ENCODE results near the gene MYLK2. TPM values are rescaled to one million over a fixed set of nuclear protein-coding genes. Genes with fewer than 3 reads are reported as not detected.
A peak's percentile ranks its signal among the peaks of the same experiment; 100 is the strongest.

MYLK2 gene
- total and polyA plus RNA-seq, 12 donors = 0.11 to 1.5 (median 0.27) TPM; not detected in 9

DNA sequence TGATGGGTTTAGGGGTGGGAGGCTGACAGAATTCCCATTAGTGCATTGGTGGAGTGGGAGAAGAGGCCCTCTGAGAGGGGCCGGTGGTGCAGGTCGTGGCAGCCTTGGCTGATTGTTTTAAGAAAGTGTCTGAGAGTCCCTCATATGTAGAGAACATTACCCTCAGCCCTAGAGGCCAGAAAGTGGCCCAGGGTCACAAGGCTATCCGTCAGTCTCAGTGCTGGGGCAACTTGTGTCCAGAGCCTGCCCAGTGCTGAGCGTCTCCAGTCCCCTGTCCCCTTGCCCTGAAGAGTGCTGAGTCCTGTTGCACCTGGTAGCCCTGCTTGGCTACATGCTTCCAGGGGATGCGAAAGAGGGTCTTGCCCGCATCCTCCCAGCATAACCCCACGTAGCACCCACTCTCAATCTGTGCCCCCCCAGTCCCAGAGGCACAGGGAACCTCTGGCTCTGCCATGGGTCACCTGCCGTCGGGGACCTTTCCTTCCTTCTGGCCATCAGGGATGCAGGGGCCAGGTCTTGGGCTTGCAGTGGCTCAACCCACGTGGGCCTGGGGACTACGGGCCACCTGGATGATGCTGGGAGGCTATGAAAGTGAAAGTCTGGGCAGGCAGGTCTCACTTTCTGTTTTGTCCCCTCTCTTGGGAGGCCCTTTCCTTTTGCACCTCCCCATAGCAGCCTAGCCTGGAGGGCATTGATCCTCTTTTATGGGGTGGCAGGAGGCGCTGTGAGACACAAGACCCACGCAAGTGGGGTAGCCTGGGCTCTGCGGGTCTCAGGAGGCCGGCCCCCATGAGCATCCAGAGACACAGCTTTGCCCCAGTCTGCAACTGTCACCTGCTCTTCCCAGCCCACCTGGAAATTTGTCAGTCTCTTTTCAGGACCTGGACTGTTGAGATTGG is 39.0 kb downstream of the MYLK2 start:
- H3K9me3 ChIP-seq (replicated peaks in 1 of 3) = no peaks in the 10 kb centered on the region
- WGBS, 4 donors = 73 to 79% (median 78%) methylated on average over 12 to 15 of the region's 15 CpGs
- no peak overlapping the region for H3K27ac ChIP-seq
- no peak for DNase-seq
- no peak for TF ChIP-seq POLR2A (IDR thresholded peaks at IDR 0.05)
- TF ChIP-seq, protein P1, sequence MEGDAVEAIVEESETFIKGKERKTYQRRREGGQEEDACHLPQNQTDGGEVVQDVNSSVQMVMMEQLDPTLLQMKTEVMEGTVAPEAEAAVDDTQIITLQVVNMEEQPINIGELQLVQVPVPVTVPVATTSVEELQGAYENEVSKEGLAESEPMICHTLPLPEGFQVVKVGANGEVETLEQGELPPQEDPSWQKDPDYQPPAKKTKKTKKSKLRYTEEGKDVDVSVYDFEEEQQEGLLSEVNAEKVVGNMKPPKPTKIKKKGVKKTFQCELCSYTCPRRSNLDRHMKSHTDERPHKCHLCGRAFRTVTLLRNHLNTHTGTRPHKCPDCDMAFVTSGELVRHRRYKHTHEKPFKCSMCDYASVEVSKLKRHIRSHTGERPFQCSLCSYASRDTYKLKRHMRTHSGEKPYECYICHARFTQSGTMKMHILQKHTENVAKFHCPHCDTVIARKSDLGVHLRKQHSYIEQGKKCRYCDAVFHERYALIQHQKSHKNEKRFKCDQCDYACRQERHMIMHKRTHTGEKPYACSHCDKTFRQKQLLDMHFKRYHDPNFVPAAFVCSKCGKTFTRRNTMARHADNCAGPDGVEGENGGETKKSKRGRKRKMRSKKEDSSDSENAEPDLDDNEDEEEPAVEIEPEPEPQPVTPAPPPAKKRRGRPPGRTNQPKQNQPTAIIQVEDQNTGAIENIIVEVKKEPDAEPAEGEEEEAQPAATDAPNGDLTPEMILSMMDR (IDR thresholded peaks at IDR 0.05) = no peak
- no peaks in the 10 kb centered on the region for H3K36me3 ChIP-seq (replicated peaks in 1 of 2)
- H3K4me1 ChIP-seq (replicated peaks in 1 of 2) = peaks cover 14 to 20% of the 10 kb centered on the region in 2 donors
- H3K27me3 ChIP-seq = no peaks in the 10 kb centered on the region
- no peak overlapping the region for H3K4me3 ChIP-seq
- intact Hi-C loops (cut with DNase I) = loop anchor here (10.0 kb wide), 3 partner anchors 177 to 797 kb away; no protein-coding TSS in a partner anchor

DNA sequence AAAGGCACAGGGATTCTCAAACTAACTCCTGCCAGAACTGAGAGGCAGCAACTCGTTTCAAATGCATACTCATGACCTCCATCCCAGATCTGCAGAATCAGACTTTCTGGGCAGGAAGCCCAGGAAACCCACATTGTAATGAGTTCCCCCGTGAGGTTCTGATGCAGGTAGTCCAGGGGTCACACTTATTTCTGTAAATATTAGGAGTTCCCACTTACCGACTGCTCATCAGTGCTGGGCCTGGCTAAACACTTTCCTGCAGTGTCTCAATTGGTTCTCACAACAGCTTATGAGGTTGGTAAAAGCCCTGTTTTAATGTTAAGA is 39.6 kb downstream of the MYLK2 start:
- TF ChIP-seq POLR2A (IDR thresholded peaks at IDR 0.05) = no peak
- Histone ChIP-seq H3K36me3 (replicated peaks in 1 of 2) (no peaks in the 10 kb centered on the region), H3K9me3 (replicated peaks in 1 of 3) (no peaks in the 10 kb centered on the region), H3K27ac (no peak overlapping the region), H3K27me3 (no peaks in the 10 kb centered on the region), H3K4me1 (replicated peaks in 1 of 2) (peaks cover 14 to 20% of the 10 kb centered on the region in 2 donors), H3K4me3 (no peak overlapping the region)
- DNase-seq = no peak
- intact Hi-C loops (cut with DNase I) = loop anchor here (10.0 kb wide), 3 partner anchors 176 to 796 kb away; no protein-coding TSS in a partner anchor
- 33 to 46% (median 35%) methylated on average over 2 to 3 of the region's 3 CpGs for WGBS, 4 donors

DNA sequence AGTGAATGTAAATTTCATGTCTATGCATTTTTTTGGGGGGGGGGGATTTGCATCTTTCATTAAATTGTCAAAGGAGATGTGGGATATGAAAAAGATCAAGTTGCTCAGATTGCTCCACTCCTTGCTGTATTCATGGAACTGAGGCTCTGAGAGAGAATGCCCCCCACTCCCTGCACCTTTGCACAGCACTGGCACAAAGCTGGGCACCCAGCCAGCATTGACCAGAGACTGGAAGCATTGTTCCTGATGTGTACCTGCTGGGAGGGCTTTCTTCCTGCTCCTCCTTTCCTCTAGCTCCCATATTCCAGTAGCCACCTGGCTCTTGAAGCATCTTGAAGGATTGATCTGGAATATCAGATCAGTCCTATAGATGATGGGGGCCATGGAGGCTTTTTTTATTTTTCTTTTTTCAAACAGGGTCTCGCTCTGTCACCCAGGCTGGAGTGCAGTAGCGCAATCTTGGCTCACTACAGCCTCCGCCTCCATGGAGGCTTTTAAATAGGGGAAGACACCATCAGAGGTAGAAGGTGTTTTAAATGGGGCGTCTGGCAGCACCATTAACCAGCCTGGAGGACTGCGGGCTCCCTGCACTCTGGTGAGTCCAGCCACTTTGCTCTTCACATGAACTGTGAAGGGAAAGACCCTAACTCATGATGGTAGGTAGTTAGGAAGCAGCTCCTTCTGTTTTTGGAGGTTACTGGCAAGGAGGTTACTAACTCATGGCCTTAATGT is 40.3 kb downstream of the MYLK2 start:
- Histone ChIP-seq H3K27ac (no peak overlapping the region), H3K36me3 (replicated peaks in 1 of 2) (no peaks in the 10 kb centered on the region), H3K4me3 (no peak overlapping the region), H3K4me1 (replicated peaks in 1 of 2) (peaks cover 14 to 20% of the 10 kb centered on the region in 2 donors), H3K9me3 (replicated peaks in 1 of 3) (no peaks in the 10 kb centered on the region), H3K27me3 (no peaks in the 10 kb centered on the region)
- 92 to 98% (median 94%) methylated on average over 5 of the region's 5 CpGs for WGBS, 4 donors
- intact Hi-C loops (cut with DNase I) = loop anchor here (10.0 kb wide), 3 partner anchors 175 to 795 kb away; no protein-coding TSS in a partner anchor
- DNase-seq = peak in 1 of 7 donors; percentile 6
- no peak for TF ChIP-seq POLR2A (IDR thresholded peaks at IDR 0.05)
- TF ChIP-seq, protein P1 (IDR thresholded peaks at IDR 0.05) = no peak

- intact Hi-C loops (cut with DNase I) = loop anchor here (10.0 kb wide), 3 partner anchors 175 to 795 kb away; no protein-coding TSS in a partner anchor
- peaks cover 14 to 20% of the 10 kb centered on the region in 2 donors for H3K4me1 ChIP-seq (replicated peaks in 1 of 2)
These were observed 40.8 kb downstream of the MYLK2 start for GRCh38 chr20:31859998-31860380.

More at GRCh38 chr20:31859998-31860380, 40.8 kb downstream of the MYLK2 start:
- TF ChIP-seq, protein P1 (IDR thresholded peaks at IDR 0.05) = no peak
- TF ChIP-seq POLR2A (IDR thresholded peaks at IDR 0.05) = no peak
- H3K27me3 ChIP-seq = no peaks in the 10 kb centered on the region
- DNase-seq = no peak
- 21 to 62% (median 43%) methylated on average over 5 to 7 of the region's 7 CpGs for WGBS, 4 donors
- no peaks in the 10 kb centered on the region for H3K36me3 ChIP-seq (replicated peaks in 1 of 2)
- no peaks in the 10 kb centered on the region for H3K9me3 ChIP-seq (replicated peaks in 1 of 3)
- no peak overlapping the region for H3K27ac ChIP-seq
- H3K4me3 ChIP-seq = no peak overlapping the region

Measured in adrenal gland (tissue), 12 donors.